Astrocyte (in vitro differentiated cells and primary cell): ENCODE measurements around the gene SCAPER.

Source experiments
- EZH2 ChIP-seq: IDR thresholded peaks from 2 replicates; pipeline ENCODE4 v1.6.1; 2012; ENCODE audit warnings: mild to moderate bottlenecking, low read length, inconsistent platforms; ENCODE audit not compliant: insufficient read depth
- TF ChIP-seq, protein P1 (sequence below): IDR thresholded peaks from 2 replicates; pipeline ENCODE4 v1.5.1; 2011; ENCODE audit warnings: low read depth, mild to moderate bottlenecking, inconsistent platforms, low read length, moderate library complexity; ENCODE audit not compliant: insufficient read depth

DNA sequence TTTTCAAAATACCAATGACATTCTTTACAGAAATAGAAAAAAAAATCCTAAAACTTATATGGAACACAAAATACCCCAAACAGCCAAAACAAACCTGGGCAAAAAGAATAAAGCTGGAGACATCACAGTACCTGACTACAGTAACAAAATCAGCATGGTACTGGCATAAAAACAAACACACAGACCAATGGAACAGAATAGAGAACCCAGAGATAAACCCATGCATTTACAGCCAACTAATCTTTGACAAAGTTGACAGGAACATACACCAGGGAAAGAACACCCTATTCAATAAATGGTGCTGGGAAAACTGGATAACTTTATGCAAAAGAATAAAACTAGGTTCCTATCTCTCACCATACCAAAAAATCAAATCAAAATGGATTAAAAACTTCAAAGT lies 36.4 kb downstream of the SCAPER start:
- TF ChIP-seq, protein P1, sequence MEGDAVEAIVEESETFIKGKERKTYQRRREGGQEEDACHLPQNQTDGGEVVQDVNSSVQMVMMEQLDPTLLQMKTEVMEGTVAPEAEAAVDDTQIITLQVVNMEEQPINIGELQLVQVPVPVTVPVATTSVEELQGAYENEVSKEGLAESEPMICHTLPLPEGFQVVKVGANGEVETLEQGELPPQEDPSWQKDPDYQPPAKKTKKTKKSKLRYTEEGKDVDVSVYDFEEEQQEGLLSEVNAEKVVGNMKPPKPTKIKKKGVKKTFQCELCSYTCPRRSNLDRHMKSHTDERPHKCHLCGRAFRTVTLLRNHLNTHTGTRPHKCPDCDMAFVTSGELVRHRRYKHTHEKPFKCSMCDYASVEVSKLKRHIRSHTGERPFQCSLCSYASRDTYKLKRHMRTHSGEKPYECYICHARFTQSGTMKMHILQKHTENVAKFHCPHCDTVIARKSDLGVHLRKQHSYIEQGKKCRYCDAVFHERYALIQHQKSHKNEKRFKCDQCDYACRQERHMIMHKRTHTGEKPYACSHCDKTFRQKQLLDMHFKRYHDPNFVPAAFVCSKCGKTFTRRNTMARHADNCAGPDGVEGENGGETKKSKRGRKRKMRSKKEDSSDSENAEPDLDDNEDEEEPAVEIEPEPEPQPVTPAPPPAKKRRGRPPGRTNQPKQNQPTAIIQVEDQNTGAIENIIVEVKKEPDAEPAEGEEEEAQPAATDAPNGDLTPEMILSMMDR = no peak
- no peak for TF ChIP-seq EZH2
